ENCODE results near the gene LPXN. TPM values are rescaled to one million over a fixed set of nuclear protein-coding genes. Genes with fewer than 3 reads are reported as not detected.

The LPXN gene
- total RNA-seq, 1 donor from 2014 or later = 17.2 TPM

GRCh38 chr11:58490827-58491226, 84.8 kb downstream of the LPXN start:
- ATAC-seq = no peak
- intact Hi-C loops (cut with DNase I) = no loop called here
- no peak for DNase-seq (ENCODE audit: low spot score)

- DNase-seq (ENCODE audit: low spot score) = no peak
- no peak for ATAC-seq
- intact Hi-C loops (cut with DNase I) = no loop called here
Observed at GRCh38 chr11:58487170-58487569, 88.5 kb downstream of the LPXN start.

- no peak for DNase-seq (ENCODE audit: low spot score)
- intact Hi-C loops (cut with DNase I) = no loop called here
- no peak for ATAC-seq
Observed at GRCh38 chr11:58485961-58486360, 89.7 kb downstream of the LPXN start.

Other genes with a start within 250 kb of the LPXN start
- not detected for gene OR5B17, start 216.8 kb downstream of the LPXN start, total RNA-seq
- not detected for gene OR5B3, start 169.0 kb downstream of the LPXN start, total RNA-seq
- gene OR5B2, start 147.7 kb downstream of the LPXN start, total RNA-seq = not detected
- not detected for gene OR5B12, start 133.6 kb downstream of the LPXN start, total RNA-seq
- gene OR5B21, start 67.8 kb downstream of the LPXN start, total RNA-seq = not detected
- 46.5 TPM for gene ZFP91, start 3.2 kb upstream of the LPXN start, total RNA-seq
- gene CNTF, start 46.8 kb upstream of the LPXN start, total RNA-seq = 426 TPM
- gene GLYAT, start 156.1 kb upstream of the LPXN start, total RNA-seq = 2.6 TPM

Data from sciatic nerve (tissue), 2 donors.